ENCODE data around the gene C1QTNF4.

GRCh38 chr11:47595029-47595428 lies 818 bp upstream of the C1QTNF4 start:
- TF ChIP-seq, protein P1, sequence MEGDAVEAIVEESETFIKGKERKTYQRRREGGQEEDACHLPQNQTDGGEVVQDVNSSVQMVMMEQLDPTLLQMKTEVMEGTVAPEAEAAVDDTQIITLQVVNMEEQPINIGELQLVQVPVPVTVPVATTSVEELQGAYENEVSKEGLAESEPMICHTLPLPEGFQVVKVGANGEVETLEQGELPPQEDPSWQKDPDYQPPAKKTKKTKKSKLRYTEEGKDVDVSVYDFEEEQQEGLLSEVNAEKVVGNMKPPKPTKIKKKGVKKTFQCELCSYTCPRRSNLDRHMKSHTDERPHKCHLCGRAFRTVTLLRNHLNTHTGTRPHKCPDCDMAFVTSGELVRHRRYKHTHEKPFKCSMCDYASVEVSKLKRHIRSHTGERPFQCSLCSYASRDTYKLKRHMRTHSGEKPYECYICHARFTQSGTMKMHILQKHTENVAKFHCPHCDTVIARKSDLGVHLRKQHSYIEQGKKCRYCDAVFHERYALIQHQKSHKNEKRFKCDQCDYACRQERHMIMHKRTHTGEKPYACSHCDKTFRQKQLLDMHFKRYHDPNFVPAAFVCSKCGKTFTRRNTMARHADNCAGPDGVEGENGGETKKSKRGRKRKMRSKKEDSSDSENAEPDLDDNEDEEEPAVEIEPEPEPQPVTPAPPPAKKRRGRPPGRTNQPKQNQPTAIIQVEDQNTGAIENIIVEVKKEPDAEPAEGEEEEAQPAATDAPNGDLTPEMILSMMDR (conservative IDR thresholded peaks at IDR 0.05): no peak
- no peak for TF ChIP-seq ZFX (IDR thresholded peaks at IDR 0.05)
